EH (cell line): Measurements from ENCODE around the gene PAPSS2.

Source experiments
- DNase-seq: peaks from one replicate; pipeline ENCODE4 v3.0.0-alpha.2; 2015; ENCODE audit warnings: low read depth

PAPSS2 gene

GRCh38 chr10:87794285-87794684, 134.6 kb downstream of the PAPSS2 start:
- peak; percentile 2 for DNase-seq
